Heart left ventricle (tissue), 16 donors: ENCODE measurements around the gene RNF144B. TPM values are rescaled to one million over a fixed set of nuclear protein-coding genes. Genes with fewer than 3 reads are reported as not detected.

Experiments used
- ATAC-seq, 4 donors: fragments of 200-7000 bp; cut with Tn5 transposase; one replicate each; pipeline ENCODE4 v1.9.1; 2020 to 2022; ENCODE audit warnings: moderate library complexity in 4 of 4, mild to moderate bottlenecking in 3 of 4, moderate number of reproducible peaks in 1 of 4
- DNase-seq, 5 donors: peaks; one replicate each; pipeline ENCODE4 v3.0.0-alpha.2; 2020
- H3K27ac ChIP-seq, 12 donors: fragments of 200-600 bp; sonication (generic) in 4 of 12; one replicate each; pipeline versions ENCODE4 v1.5.0 to v1.8.0; 2016 to 2022; ENCODE audit warnings: mild to moderate bottlenecking in 2 of 12
- H3K27me3 ChIP-seq, 9 donors: fragments of 200-600 bp; sonication (generic) in 2 of 9; one replicate each; pipeline versions ENCODE4 v1.5.1 to v1.8.0; 2016 to 2022; ENCODE audit warnings: mild to moderate bottlenecking in 3 of 9
- H3K36me3 ChIP-seq, 9 donors: fragments of 200-600 bp; sonication (generic) in 2 of 9; one replicate each; pipeline versions ENCODE4 v1.5.0 to v1.8.0; 2018 to 2022; ENCODE audit warnings: mild to moderate bottlenecking in 2 of 9
- H3K4me1 ChIP-seq, 12 donors: fragments of 200-600 bp; sonication (generic) in 4 of 12; one replicate each; pipeline versions ENCODE4 v1.5.0 to v1.8.0; 2016 to 2022; ENCODE audit warnings: mild to moderate bottlenecking in 3 of 12
- H3K4me3 ChIP-seq, 12 donors: fragments of 200-600 bp; sonication (generic) in 4 of 12; one replicate each; pipeline versions ENCODE4 v1.5.0 to v1.8.0; 2017 to 2022; ENCODE audit warnings: mild to moderate bottlenecking in 9 of 12, moderate library complexity in 4 of 12
- H3K9me3 ChIP-seq, 12 donors: fragments of 200-600 bp; sonication (generic) in 4 of 12; one replicate each; pipeline versions ENCODE4 v1.5.0 to v1.8.0; 2016 to 2022; ENCODE audit warnings: mild to moderate bottlenecking in 1 of 12
- POLR2A ChIP-seq, 2 donors: fragments of 450-650 bp; IDR thresholded peaks; one replicate each; pipeline ENCODE4 v1.6.1; 2017; ENCODE audit warnings: antibody characterized with exemption in 2 of 2, mild to moderate bottlenecking in 2 of 2, moderate library complexity in 2 of 2
- WGBS, 4 donors: extraction: QIAGEN DNeasy Blood & Tissue Kit in 2 of 4; methylation state at CpG; one replicate each; pipeline versions ENCODE4 v1.1.5 to v1.1.7; 2013 to 2018; 5-methylcytosine and 5-hydroxymethylcytosine counted together
- intact Hi-C, 10 donors: fragments of 100-400 bp; cut with DNase I; formaldehyde crosslinking; loops; one replicate each; pipeline versions ENCODE4 v1.11.1 to v1.14.2; 2022
- polyA plus RNA-seq, 2 donors: library from polyadenylated mRNA; stranded (reverse); fragments of 200-250 nt; gene quantifications; one replicate each; pipeline ENCODE4 v1.2.3, GENCODE V29; 2013
- total RNA-seq, 9 donors: library from RNA; depleted of rRNA in 2 of 9; stranded (reverse); fragments of >200 nt in 2 of 9; fragmentation: NEBNext Ultra II Directional in 3 of 9; extraction: Animal tissue kit (Norgen Biotek cat#: 25700) in 3 of 9; gene quantifications; one replicate each; pipeline versions ENCODE4 v1.1.0 to v1.2.4, GENCODE V29; 2016 to 2023
- TF ChIP-seq, protein P1 (sequence below), 12 donors: fragments of 200-600 bp; sonication (generic) in 4 of 12; IDR thresholded peaks; one replicate each; pipeline versions ENCODE4 v1.5.0 to v1.8.0; 2018 to 2022; ENCODE audit warnings: antibody characterized with exemption in 12 of 12, mild to moderate bottlenecking in 5 of 12
- donor health status: ischemic (EF 13 %, LVEDD 7.1; RV severe dilation, severe dysfunction).
- donor health status: healthy with polysubstance abuse.
- donor health status: DM: no; HTN: yes; CAD: no.
- donor health status: DM: no; HTN: no; CAD: no.
- donor health status: ischemic (EF 25% LVEDD 6.9; RV normal size, moderate dysfunction).
- donor health status: ischemic (EF 25% LVEDD 5.7; RV mildly dilated, moderate dysfunction).
- donor health status: healthy.
- donor health status: DM: yes; HTN: yes; CAD: no.
- donor health status: ischemic (EF 35%, LVEDD 5.7; RV mildly dilated, moderate dysfunction).
- donor health status: nonischemic (EF 11% LVEDD 7.7; RV severe dilation, severe dysfunction).
- donor health status: DM: yes; HTN: yes; CAD: no.
- donor health status: PGD.
- donor health status: ischemic (EF 29% LVEDD 5.4; RV normal size, mild dysfunction).
- donor health status: nonischemic (EF 23%, LVEDD 6.1; RV moderate dilation, normal function).

The RNF144B gene
- total and polyA plus RNA-seq, 11 donors: 6.1 to 20.7 (median 9.6) TPM

DNA sequence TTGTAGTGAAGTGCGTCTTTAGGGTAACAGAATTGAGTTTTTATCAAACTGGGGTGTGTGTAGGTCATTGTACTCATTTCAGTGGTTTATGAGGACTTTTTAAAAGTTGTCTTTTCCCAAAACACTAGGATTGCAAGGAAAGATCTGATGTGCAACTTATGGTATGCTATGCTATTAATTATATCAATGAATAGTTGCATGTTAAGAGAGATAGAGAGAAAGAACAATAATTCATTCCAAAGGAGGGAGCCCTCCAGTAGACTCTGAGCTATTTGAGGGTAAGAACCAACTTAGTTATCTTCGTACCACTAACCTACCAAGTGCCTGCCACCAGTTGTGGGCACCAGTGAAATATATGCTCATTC lies 117.1 kb downstream of the RNF144B start:
- intact Hi-C loops: loop anchor here in 9 of 10 donors (1.0 to 10.0 kb wide), 6 partner anchors 109 to 1347 kb away; partner anchors contain the start of genes DEK (in 1 of the 9) and RNF144B (in 1 of the 9)
- DNase-seq (no peak), ATAC-seq (no peak)
- Histone ChIP-seq H3K4me1 (peaks cover 0 to 30% (median 0%) of the 10 kb centered on the region in 12 donors), H3K27ac (peak overlapping the region in 1 of 12 donors; percentile 53), H3K27me3 (no peaks in the 10 kb centered on the region), H3K4me3 (peak overlapping the region in 4 of 12 donors; percentile 33 to 48 (median 44)), H3K9me3 (no peaks in the 10 kb centered on the region), H3K36me3 (no peaks in the 10 kb centered on the region)
- TF ChIP-seq, protein P1, sequence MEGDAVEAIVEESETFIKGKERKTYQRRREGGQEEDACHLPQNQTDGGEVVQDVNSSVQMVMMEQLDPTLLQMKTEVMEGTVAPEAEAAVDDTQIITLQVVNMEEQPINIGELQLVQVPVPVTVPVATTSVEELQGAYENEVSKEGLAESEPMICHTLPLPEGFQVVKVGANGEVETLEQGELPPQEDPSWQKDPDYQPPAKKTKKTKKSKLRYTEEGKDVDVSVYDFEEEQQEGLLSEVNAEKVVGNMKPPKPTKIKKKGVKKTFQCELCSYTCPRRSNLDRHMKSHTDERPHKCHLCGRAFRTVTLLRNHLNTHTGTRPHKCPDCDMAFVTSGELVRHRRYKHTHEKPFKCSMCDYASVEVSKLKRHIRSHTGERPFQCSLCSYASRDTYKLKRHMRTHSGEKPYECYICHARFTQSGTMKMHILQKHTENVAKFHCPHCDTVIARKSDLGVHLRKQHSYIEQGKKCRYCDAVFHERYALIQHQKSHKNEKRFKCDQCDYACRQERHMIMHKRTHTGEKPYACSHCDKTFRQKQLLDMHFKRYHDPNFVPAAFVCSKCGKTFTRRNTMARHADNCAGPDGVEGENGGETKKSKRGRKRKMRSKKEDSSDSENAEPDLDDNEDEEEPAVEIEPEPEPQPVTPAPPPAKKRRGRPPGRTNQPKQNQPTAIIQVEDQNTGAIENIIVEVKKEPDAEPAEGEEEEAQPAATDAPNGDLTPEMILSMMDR (IDR thresholded peaks at IDR 0.05): peak in 2 of 12 donors; percentile 1 to 3
- no peak for TF ChIP-seq POLR2A (IDR thresholded peaks at IDR 0.05)
- WGBS, 4 donors: 29 to 38% (median 30%) methylated on average over 2 of the region's 2 CpGs

DNA sequence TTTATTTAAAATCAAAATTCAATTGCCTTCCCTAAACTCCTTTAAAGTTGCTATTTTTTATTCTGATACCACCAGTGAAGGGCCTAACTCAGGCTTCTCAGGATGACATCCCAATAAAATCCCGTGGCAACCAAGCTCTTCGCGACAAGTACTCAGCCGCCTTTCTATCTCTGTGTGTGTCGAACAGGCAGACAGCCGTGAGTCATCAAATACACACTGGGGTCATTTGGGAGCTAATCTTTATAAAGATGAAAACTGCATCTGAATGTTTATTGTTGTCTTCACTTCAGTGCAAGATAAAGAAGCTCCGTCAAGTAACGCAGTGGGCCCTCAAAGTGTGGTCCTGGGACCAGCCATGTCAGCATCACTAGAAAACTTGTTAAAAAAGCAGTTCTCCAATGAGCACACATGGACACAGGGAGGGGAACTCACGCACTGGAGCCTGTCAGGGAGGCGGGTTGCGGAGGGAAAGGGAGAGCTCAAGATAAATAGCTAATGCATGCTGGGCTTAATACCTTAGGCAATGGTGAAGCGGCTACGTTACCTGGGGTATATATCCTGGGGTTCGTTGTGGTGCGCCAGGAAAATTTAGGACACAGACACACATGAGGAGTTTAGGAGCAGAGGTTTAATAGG lies 119.3 kb downstream of the RNF144B start:
- no peaks in the 10 kb centered on the region for H3K27me3 ChIP-seq
- peaks cover 0 to 20% (median 0%) of the 10 kb centered on the region in 12 donors for H3K4me1 ChIP-seq
- TF ChIP-seq, protein P1 (IDR thresholded peaks at IDR 0.05): no peak
- no peak for TF ChIP-seq POLR2A (IDR thresholded peaks at IDR 0.05)
- no peaks in the 10 kb centered on the region for H3K36me3 ChIP-seq
- intact Hi-C loops: loop anchor here in 1 of 10 donors (10.0 kb wide), 1 partner anchor 112 kb away; no protein-coding TSS in a partner anchor
- no peak overlapping the region for H3K4me3 ChIP-seq
- DNase-seq: no peak
- 76 to 80% (median 78%) methylated on average over 15 of the region's 15 CpGs for WGBS, 4 donors
- no peaks in the 10 kb centered on the region for H3K9me3 ChIP-seq
- no peak overlapping the region for H3K27ac ChIP-seq
- ATAC-seq: no peak

DNA sequence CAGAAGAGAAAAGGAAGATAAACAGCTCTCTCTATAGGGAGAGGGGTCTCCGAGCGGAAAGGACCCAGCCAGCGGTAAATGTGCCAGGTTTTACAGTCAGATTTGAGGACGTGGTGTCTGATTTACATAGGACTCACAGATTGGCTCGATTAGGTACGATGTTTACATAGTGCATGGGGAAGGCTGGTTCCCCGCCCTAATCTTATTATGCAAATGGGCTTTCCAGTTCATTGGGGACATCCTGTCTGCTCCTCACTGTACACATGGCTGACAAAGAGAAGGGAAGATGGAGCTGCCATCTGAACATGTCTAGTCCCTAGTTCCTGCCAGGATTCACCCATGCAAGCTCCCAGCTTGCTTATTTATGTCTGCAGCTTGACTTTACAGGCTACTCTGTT lies 119.9 kb downstream of the RNF144B start:
- H3K9me3 ChIP-seq: no peaks in the 10 kb centered on the region
- 75 to 85% (median 83%) methylated on average over 7 of the region's 7 CpGs for WGBS, 4 donors
- no peak overlapping the region for H3K4me3 ChIP-seq
- no peak for ATAC-seq
- TF ChIP-seq, protein P1 (IDR thresholded peaks at IDR 0.05): no peak
- TF ChIP-seq POLR2A (IDR thresholded peaks at IDR 0.05): no peak
- H3K27ac ChIP-seq: no peak overlapping the region
- no peak for DNase-seq
- intact Hi-C loops: loop anchor here in 1 of 10 donors (10.0 kb wide), 1 partner anchor 112 kb away; no protein-coding TSS in a partner anchor
- peaks cover 0 to 16% (median 0%) of the 10 kb centered on the region in 12 donors for H3K4me1 ChIP-seq
- H3K36me3 ChIP-seq: no peaks in the 10 kb centered on the region
- no peaks in the 10 kb centered on the region for H3K27me3 ChIP-seq

DNA sequence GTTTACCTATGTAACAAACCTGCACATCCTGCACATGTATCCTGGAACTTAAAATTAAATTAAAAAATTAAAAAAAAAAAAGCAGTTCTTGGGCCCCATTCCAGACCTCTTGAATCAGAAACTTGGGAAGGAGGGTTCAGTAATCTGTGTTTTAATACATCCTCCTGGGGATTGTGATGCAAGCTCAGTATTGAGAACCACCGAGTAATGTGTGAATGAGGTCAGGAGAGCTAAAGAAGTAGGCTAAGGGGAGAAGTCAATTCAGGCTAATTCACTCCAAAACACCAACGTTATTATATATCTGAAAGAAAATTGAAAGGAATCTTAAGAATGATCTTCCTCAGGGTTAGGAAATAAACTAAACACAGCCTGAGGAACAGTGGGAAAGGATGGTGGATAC lies 120.4 kb downstream of the RNF144B start:
- intact Hi-C loops: loop anchor here in 1 of 10 donors (10.0 kb wide), 1 partner anchor 113 kb away; no protein-coding TSS in a partner anchor
- no peaks in the 10 kb centered on the region for H3K9me3 ChIP-seq
- no peak overlapping the region for H3K4me3 ChIP-seq
- no peak for DNase-seq
- H3K27ac ChIP-seq: no peak overlapping the region
- 44 to 61% (median 55%) methylated on average over 2 of the region's 2 CpGs for WGBS, 4 donors
- TF ChIP-seq POLR2A (IDR thresholded peaks at IDR 0.05): no peak
- TF ChIP-seq, protein P1 (IDR thresholded peaks at IDR 0.05): no peak
- H3K4me1 ChIP-seq: peaks cover 0 to 11% (median 0%) of the 10 kb centered on the region in 12 donors
- H3K27me3 ChIP-seq: no peaks in the 10 kb centered on the region
- no peak for ATAC-seq
- H3K36me3 ChIP-seq: no peaks in the 10 kb centered on the region
